GM12801 (cell line): Measurements from ENCODE around the gene DMKN.
A peak's percentile ranks its signal among the peaks of the same experiment; 100 is the strongest.

Source experiments
- TF ChIP-seq, protein P1 (sequence below): IDR thresholded peaks from one replicate; pipeline ENCODE4 v1.5.1; 2011; ENCODE audit warnings: control low read depth; ENCODE audit not compliant: insufficient read length; ENCODE audit errors: extremely low read depth

The DMKN gene

DNA sequence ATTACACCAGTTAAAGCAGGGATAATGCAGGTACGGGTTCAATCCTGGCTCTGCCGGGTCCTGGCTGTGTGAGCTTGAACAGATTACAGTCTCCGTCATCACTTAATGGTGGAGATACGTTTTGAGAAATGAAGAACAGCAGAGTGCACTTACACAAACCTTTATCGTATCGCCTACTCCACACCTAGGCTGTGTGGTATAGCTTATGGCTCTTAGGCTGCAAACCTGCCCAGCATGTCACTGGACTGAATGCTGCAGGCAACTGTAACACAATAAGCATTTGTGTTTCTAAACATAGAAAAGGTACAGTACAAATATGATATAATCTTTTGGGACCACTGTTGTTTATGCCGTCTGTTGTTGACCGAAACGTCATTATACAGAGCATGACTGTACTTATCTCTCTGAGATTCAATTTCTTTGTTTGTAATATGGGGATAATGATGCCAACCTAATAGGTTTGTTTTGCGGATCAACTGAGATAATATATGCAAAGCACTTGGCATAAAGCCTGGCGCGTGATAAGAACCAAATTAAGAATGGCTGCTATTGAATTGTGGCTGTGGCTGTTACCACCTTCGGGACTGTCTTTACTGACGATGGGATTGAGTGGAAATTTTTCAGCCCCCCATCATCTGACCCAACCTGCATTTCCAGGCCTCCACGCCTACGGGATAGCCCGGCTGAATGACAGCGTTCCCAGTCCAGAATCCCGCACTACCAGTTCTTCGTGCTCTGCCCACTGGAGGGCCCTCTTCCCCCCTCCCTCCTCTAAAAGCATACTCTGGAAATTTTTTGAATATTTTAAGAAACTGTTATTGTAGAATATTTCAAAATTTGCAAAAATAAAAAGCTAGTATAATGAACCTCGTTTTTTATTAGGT, 34.4 kb downstream of the DMKN start:
- TF ChIP-seq, protein P1, sequence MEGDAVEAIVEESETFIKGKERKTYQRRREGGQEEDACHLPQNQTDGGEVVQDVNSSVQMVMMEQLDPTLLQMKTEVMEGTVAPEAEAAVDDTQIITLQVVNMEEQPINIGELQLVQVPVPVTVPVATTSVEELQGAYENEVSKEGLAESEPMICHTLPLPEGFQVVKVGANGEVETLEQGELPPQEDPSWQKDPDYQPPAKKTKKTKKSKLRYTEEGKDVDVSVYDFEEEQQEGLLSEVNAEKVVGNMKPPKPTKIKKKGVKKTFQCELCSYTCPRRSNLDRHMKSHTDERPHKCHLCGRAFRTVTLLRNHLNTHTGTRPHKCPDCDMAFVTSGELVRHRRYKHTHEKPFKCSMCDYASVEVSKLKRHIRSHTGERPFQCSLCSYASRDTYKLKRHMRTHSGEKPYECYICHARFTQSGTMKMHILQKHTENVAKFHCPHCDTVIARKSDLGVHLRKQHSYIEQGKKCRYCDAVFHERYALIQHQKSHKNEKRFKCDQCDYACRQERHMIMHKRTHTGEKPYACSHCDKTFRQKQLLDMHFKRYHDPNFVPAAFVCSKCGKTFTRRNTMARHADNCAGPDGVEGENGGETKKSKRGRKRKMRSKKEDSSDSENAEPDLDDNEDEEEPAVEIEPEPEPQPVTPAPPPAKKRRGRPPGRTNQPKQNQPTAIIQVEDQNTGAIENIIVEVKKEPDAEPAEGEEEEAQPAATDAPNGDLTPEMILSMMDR = no peak

DNA sequence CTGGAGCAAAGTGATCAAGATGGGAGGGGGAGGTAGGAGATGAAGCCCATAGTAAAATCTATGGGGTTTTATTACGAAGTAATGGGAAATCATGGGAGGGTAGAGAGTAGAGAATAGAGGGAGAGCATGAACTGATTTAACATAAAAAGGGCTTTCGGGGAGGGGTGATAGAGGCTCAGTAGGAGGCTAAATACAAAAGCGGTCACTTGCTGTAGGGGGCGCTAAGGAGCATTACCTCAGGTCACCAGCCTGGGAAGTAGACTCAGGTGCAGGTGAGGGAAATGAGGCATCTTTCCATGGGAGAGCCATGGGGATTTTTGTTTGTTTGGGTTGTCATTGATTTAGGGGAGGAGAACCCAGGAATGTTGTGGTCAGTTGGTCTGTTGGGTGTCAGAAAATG, 37.3 kb downstream of the DMKN start:
- TF ChIP-seq, protein P1 = no peak

DNA sequence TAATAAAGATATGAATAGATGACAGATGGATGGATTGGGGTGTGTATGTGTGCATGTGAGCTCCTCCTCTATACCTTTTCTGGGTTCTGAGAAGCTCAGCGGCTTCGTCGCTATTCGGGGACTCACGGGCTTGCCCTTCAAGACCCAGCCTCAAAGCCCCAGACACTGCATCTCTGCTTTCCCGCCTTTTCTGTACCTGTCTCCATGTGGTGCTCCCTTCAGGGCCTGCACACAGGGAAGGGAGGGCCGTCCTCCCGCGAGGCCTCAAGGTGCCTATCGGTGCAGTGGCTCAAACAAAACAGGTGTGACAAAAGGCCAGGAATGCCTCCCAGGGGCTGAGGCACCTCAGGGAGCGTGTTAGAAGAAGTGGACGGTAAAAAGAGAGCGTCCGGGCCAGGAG, 39.3 kb downstream of the DMKN start:
- TF ChIP-seq, protein P1 = no peak

DNA sequence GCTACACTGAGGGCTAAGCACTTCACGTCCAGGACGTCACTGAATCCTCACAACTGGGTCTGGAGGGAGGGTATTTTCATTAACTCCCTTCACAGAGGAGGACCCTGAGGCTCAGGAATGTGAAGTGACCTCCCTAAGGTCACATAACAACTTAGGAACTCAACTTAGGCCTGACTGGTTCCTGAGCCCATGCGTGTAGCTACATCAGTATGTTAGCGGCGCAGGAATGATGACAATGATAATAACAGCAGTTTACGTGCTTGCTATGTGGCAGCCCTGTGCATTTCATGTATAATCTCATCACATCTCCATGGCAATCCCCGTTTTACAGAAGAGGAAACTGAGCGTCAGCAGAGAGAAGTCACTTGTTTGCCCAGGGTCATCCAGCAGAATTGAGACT, 41.5 kb downstream of the DMKN start:
- TF ChIP-seq, protein P1 = no peak

DNA sequence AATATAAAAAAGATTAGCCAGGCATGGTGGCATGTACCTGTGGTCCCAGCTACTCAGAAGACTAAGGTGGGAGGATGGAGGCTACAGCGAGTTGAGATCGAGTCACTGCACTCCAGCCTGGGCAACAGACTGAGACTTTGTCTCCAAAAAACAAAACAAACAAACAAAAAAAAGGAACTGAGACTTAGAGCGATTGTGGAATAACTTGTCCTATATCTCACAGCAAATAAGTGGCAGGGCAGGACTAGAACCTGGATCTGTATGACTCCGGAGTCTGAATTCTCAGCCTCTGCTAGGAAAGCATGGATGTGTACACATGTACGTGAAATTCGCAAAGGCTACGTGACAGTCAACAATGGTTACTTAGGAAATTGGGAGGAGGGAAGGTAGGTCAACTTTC, 43.3 kb downstream of the DMKN start:
- TF ChIP-seq, protein P1 = no peak

DNA sequence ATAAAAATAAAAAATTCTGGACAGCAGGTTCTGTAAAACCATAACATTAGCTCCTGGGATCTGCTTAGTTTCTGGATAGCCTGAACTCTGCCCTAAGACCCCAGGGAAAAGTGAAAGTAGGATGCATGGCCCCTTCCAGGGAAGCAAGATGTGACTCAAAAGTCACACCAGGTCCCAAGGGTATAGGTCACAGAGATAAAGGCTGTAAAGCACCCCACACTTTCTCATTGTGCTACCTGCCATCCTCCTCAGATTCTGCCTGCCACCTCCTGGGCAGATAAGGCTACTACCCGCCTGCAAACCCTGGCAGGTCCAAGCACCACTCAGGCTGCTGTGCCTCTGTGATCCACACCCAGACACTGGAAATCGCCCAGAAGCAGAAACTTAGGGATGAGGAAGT, 44.8 kb downstream of the DMKN start:
- TF ChIP-seq, protein P1 = peak; percentile 83

DNA sequence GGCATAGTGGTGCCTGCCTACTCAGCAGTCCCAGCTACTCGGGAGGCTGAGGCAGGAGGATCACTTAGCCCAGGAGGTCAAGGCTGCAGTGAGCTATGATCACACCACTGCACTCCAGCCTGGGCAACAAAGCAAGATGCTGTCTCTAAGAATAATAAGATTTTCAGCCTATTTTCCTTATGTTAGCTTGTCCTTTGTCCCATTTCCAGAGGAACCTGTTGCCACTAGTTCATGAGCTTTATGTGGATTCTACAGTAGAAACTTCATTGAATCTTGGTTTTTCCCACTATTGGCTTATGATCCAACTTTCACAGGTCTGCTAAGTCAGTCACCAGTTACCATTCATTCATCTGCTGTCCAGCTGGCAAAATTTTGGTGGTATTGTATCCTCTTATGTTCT, 47.2 kb downstream of the DMKN start:
- TF ChIP-seq, protein P1 = no peak
